ENCODE results near the gene NECTIN1. TPM values are rescaled to one million over a fixed set of nuclear protein-coding genes. Genes with fewer than 3 reads are reported as not detected.
A peak's percentile ranks its signal among the peaks of the same experiment; 100 is the strongest.

Gene NECTIN1, protein sequence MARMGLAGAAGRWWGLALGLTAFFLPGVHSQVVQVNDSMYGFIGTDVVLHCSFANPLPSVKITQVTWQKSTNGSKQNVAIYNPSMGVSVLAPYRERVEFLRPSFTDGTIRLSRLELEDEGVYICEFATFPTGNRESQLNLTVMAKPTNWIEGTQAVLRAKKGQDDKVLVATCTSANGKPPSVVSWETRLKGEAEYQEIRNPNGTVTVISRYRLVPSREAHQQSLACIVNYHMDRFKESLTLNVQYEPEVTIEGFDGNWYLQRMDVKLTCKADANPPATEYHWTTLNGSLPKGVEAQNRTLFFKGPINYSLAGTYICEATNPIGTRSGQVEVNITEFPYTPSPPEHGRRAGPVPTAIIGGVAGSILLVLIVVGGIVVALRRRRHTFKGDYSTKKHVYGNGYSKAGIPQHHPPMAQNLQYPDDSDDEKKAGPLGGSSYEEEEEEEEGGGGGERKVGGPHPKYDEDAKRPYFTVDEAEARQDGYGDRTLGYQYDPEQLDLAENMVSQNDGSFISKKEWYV
- 100 to 1,000 TPM; 112 to 176 (median 164) TPM for total RNA-seq

GRCh38 chr11:119728651-119729580, at the start of gene NECTIN1:
NECTIN1 (minus strand) TSS chr11:119729200; CDS start chr11:119728553, 647 bp downstream.
- Histone ChIP-seq H3K4me3 (peak within 1 kb of the TSS; percentile 94), H3K4me1 (peaks cover 52% of the 10 kb centered on the region), H3K27ac (peak within 1 kb of the TSS; percentile 91), H3K36me3 (no peaks in the 10 kb centered on the region), H3K9me3 (no peaks in the 10 kb centered on the region), H3K27me3 (no peaks in the 10 kb centered on the region)
- peak; percentile 91 to 93 for DNase-seq (ENCODE audit: low spot score in 2 of 2)
- 0% methylated on average over 5 of the region's 128 CpGs for WGBS
- TF ChIP-seq POLR2A (IDR thresholded peaks at IDR 0.05) (peak; percentile 13 to 74), EP300 (IDR thresholded peaks at IDR 0.05) (no peak), CTCF (IDR thresholded peaks at IDR 0.05) (peak; percentile 76 to 97), POLR2AphosphoS5 (IDR thresholded peaks at IDR 0.05) (peak in 1 of 3 donors; percentile 13)

DNA sequence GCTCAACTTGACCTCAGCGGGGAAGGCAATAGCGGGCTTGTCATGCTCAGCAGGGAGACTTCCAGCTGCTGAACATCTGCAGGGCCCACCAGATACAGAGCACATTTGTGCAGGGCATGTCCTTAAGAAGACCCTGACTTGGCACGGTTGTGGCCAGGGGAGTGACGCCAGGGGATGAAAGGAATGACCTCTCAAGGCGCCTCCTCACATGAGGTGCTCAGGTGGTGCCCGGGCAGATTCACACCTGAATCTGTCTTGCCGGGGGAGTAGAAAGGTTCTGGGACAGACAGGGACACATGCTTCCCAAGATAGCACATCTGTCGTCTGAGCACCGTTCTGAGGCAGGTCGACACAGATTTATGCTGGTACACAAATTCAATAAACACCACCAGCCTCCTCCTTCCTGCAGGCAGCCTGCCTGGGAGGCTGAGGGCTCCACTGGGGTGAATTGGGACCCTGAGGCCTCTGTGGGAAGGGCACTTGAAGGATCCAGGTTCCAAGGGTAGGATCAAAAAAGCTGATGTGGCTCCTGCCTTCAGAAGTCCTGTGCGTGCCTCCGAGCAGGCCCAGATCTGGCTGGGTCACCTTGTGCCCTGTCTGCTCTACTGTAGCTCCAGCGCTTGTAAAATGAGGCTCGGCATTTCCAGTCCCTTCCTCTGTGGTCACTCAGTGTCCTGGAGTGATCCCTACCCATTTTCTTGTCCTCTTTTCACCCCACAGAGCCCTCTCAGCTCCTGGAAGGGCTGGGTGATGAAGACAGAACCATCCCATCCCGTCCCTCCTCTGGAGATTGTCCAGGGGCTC, 49.6 kb upstream of the NECTIN1 start:
- Histone ChIP-seq H3K9me3 (no peaks in the 10 kb centered on the region), H3K36me3 (no peaks in the 10 kb centered on the region), H3K4me1 (no peaks in the 10 kb centered on the region), H3K27me3 (peaks cover 17% of the 10 kb centered on the region), H3K27ac (no peak overlapping the region), H3K4me3 (no peak overlapping the region)
- 76% methylated on average over 13 of the region's 15 CpGs for WGBS
- TF ChIP-seq EP300 (IDR thresholded peaks at IDR 0.05) (no peak), CTCF (IDR thresholded peaks at IDR 0.05) (no peak), POLR2A (IDR thresholded peaks at IDR 0.05) (no peak), POLR2AphosphoS5 (IDR thresholded peaks at IDR 0.05) (no peak)
- no peak for DNase-seq (ENCODE audit: low spot score in 2 of 2)

DNA sequence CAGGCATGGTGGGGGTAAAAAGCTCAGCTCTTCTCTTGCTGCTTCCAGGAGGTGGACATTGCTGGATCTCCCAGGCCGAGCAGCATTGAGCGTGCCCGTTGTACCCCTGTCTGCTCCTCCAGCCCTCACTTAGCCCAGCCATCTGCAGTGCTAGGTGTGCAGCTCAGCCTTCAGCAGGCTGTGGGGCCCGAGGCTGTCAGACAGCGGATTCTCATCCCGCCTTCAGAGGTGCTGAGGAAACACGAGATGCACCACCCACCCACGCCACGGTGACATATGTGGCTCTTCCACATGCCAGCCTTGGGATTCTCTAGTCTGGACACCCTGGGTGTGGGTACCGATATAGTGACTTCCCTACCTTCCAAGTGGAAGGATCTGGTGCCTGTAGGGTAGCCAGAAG, 48.9 kb upstream of the NECTIN1 start:
- Histone ChIP-seq H3K4me3 (no peak overlapping the region), H3K27ac (no peak overlapping the region), H3K27me3 (peaks cover 17% of the 10 kb centered on the region), H3K4me1 (no peaks in the 10 kb centered on the region), H3K36me3 (no peaks in the 10 kb centered on the region), H3K9me3 (no peaks in the 10 kb centered on the region)
- TF ChIP-seq EP300 (IDR thresholded peaks at IDR 0.05) (no peak), CTCF (IDR thresholded peaks at IDR 0.05) (no peak), POLR2AphosphoS5 (IDR thresholded peaks at IDR 0.05) (no peak), POLR2A (IDR thresholded peaks at IDR 0.05) (no peak)
- DNase-seq (ENCODE audit: low spot score in 2 of 2), result no peak
- 80% methylated on average over 3 of the region's 10 CpGs for WGBS

- no peaks in the 10 kb centered on the region for H3K9me3 ChIP-seq
- H3K27me3 ChIP-seq, result peaks cover 14% of the 10 kb centered on the region
- no peaks in the 10 kb centered on the region for H3K36me3 ChIP-seq
- 41% methylated on average over 5 of the region's 5 CpGs for WGBS
- no peak for DNase-seq (ENCODE audit: low spot score in 2 of 2)
- no peaks in the 10 kb centered on the region for H3K4me1 ChIP-seq
- TF ChIP-seq POLR2AphosphoS5 (IDR thresholded peaks at IDR 0.05) (no peak), POLR2A (IDR thresholded peaks at IDR 0.05) (no peak), CTCF (IDR thresholded peaks at IDR 0.05) (no peak), EP300 (IDR thresholded peaks at IDR 0.05) (no peak)
- no peak overlapping the region for H3K27ac ChIP-seq
- H3K4me3 ChIP-seq, result no peak overlapping the region
These were observed 47.7 kb upstream of the NECTIN1 start for GRCh38 chr11:119776651-119777050.
